ENCODE results near the gene LSM11.

LSM11 gene

DNA sequence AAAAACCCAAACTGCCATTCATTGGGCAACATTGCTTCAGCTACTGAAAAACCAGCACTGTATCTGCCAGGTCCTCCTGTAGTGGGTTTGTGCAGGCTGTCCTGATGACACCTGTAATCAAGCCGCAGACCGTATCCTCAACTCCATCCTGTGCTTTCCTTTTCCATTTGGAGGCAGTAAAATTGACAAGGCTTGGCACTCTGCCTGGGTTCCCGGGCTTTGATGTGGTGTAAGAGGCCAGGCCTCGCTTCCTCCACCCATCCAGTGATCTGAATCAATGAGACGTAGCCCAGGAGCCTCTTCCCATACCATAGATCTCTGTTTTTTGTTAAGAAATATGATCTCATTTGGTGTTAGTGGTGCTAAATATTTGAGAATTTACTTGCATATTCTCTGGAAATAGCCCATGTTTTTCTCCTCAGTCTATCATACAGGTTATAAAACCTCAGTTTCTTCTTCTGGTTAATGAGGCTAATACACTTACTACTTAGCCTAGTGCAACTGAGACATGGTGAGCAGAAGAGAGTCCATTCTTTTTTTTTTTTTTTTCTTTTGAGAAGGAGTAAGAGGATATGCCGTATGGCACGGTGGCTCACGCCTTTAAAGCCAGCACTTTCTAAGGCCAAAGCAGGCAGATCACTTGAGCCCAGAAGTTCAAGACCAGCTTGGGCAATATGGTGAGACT, 34.8 kb downstream of the LSM11 start:
- Histone ChIP-seq H3K4me1 (no peaks in the 10 kb centered on the region), H3K9ac (no peak overlapping the region), H3K9me3 (ENCODE audit: control insufficient read depth, low read length) (no peaks in the 10 kb centered on the region), H3K27ac (no peak overlapping the region), H3K4me2 (ENCODE audit: low read length) (no peak overlapping the region), H2AFZ (no peak overlapping the region), H3K4me3 (ENCODE audit: low read depth, low read length) (no peak overlapping the region), H3K36me3 (ENCODE audit: control insufficient read depth, insufficient read depth, low read length) (no peaks in the 10 kb centered on the region), H3K79me2 (no peaks in the 10 kb centered on the region), H3K27me3 (ENCODE audit: control insufficient read depth, insufficient read depth, low read length) (no peaks in the 10 kb centered on the region)
- TF ChIP-seq, protein P1, sequence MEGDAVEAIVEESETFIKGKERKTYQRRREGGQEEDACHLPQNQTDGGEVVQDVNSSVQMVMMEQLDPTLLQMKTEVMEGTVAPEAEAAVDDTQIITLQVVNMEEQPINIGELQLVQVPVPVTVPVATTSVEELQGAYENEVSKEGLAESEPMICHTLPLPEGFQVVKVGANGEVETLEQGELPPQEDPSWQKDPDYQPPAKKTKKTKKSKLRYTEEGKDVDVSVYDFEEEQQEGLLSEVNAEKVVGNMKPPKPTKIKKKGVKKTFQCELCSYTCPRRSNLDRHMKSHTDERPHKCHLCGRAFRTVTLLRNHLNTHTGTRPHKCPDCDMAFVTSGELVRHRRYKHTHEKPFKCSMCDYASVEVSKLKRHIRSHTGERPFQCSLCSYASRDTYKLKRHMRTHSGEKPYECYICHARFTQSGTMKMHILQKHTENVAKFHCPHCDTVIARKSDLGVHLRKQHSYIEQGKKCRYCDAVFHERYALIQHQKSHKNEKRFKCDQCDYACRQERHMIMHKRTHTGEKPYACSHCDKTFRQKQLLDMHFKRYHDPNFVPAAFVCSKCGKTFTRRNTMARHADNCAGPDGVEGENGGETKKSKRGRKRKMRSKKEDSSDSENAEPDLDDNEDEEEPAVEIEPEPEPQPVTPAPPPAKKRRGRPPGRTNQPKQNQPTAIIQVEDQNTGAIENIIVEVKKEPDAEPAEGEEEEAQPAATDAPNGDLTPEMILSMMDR (IDR thresholded peaks at IDR 0.05): no peak

DNA sequence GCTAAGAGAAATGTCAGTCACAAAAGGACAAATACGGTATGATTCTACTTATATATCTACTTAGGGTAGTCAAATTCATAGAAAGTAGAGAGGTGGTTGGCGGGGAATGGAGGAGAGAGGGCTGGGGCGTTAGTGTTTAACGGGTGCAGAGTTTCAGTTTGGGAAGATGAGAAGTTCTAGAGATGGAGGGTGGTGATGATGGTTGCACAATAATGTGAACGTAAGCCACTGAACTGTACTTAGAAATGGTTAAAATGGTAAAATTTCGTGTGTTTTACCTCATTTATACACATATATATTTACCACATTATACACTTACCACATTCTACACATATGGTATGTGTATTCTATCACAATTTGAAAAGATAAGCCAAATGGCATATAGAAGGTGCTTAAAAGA, 35.7 kb downstream of the LSM11 start:
- Histone ChIP-seq H3K4me1 (no peaks in the 10 kb centered on the region), H3K27ac (no peak overlapping the region), H3K4me2 (ENCODE audit: low read length) (no peak overlapping the region), H2AFZ (no peak overlapping the region), H3K9me3 (ENCODE audit: control insufficient read depth, low read length) (no peaks in the 10 kb centered on the region), H3K79me2 (no peaks in the 10 kb centered on the region), H3K27me3 (ENCODE audit: control insufficient read depth, insufficient read depth, low read length) (no peaks in the 10 kb centered on the region), H3K9ac (no peak overlapping the region), H3K36me3 (ENCODE audit: control insufficient read depth, insufficient read depth, low read length) (no peaks in the 10 kb centered on the region), H3K4me3 (ENCODE audit: low read depth, low read length) (no peak overlapping the region)
- TF ChIP-seq, protein P1 (IDR thresholded peaks at IDR 0.05): no peak

DNA sequence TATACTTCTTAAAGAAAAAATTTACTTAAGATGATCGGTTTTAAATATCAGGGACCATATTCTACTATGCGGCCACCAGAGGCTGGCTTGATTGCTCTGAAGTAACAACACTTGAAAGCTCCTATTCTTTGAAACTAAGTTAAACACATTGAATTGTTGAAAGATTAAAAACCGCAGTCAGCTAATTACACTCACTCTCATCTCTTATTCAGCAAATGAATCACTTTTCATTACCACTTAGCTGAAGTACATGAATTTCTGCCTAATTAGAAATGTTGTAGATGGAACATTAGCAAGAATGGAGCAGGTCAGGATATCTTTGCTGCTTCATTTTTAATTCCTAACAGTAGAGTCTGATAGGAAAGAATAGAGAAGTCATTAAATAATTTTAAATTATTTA, 42.3 kb downstream of the LSM11 start:
- TF ChIP-seq, protein P1 (IDR thresholded peaks at IDR 0.05): no peak
- no peaks in the 10 kb centered on the region for H3K36me3 ChIP-seq (ENCODE audit: control insufficient read depth, insufficient read depth, low read length)

DNA sequence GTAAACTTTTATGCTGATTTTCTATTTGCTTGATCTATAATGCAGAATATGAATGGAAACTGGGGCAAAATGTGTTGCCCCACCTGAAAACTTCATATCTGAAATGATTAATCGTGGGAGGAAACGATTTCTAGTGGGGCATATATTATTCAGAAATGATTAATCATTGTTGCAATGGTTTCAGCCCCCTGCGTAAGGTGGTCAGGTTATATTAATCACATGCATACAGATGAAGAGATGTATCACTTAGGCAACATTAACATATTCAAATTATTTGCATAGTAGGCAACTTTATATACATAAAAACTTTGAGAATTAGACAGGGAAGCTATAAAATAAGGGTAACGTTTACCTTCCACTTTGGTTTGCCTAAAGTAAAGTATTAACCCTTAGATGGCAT, 49.8 kb downstream of the LSM11 start:
- Histone ChIP-seq H3K27me3 (ENCODE audit: control insufficient read depth, insufficient read depth, low read length) (no peaks in the 10 kb centered on the region), H3K9me3 (ENCODE audit: control insufficient read depth, low read length) (no peaks in the 10 kb centered on the region), H3K4me1 (no peaks in the 10 kb centered on the region), H3K4me3 (ENCODE audit: low read depth, low read length) (no peak overlapping the region), H2AFZ (no peak overlapping the region), H3K27ac (no peak overlapping the region), H3K9ac (no peak overlapping the region), H3K4me2 (ENCODE audit: low read length) (no peak overlapping the region), H3K36me3 (ENCODE audit: control insufficient read depth, insufficient read depth, low read length) (no peaks in the 10 kb centered on the region), H3K79me2 (no peaks in the 10 kb centered on the region)
- TF ChIP-seq, protein P1 (IDR thresholded peaks at IDR 0.05): no peak

More for the DNA sequence above, 42.3 kb downstream of the LSM11 start:
- Histone ChIP-seq H3K27ac (no peak overlapping the region), H3K79me2 (no peaks in the 10 kb centered on the region), H3K4me3 (ENCODE audit: low read depth, low read length) (no peak overlapping the region), H3K27me3 (ENCODE audit: control insufficient read depth, insufficient read depth, low read length) (no peaks in the 10 kb centered on the region), H2AFZ (no peak overlapping the region), H3K4me2 (ENCODE audit: low read length) (no peak overlapping the region), H3K9me3 (ENCODE audit: control insufficient read depth, low read length) (no peaks in the 10 kb centered on the region), H3K4me1 (no peaks in the 10 kb centered on the region), H3K9ac (no peak overlapping the region)

DNA sequence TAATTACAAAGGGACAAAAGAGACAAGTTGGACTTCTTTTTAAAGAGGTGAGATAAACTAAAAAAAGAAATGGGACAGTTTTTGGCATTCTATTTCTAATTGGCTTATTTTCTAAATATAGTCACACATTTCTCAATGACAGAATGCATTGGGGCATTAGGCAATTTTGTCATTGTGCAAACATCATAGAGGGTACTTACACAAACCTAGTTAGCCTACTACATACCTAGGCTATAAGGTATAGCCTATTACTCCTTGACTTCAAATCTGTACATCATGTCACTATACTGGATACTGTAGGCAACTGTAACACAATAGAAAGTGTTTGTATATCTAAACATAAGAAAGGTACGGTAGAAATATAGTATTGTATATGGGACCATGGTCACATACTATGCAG, 56.1 kb downstream of the LSM11 start:
- Histone ChIP-seq H3K4me3 (ENCODE audit: low read depth, low read length) (no peak overlapping the region), H3K27me3 (ENCODE audit: control insufficient read depth, insufficient read depth, low read length) (no peaks in the 10 kb centered on the region), H3K9ac (no peak overlapping the region), H3K4me2 (ENCODE audit: low read length) (no peak overlapping the region), H3K79me2 (no peaks in the 10 kb centered on the region), H3K4me1 (no peaks in the 10 kb centered on the region), H2AFZ (no peak overlapping the region), H3K27ac (no peak overlapping the region), H3K9me3 (ENCODE audit: control insufficient read depth, low read length) (no peaks in the 10 kb centered on the region), H3K36me3 (ENCODE audit: control insufficient read depth, insufficient read depth, low read length) (no peaks in the 10 kb centered on the region)
- TF ChIP-seq, protein P1 (IDR thresholded peaks at IDR 0.05): no peak

Measured in parathyroid adenoma (tissue), 2 donors.